Transverse colon (tissue), 4 donors: ENCODE measurements around the gene CHST11. TPM values are rescaled to one million over a fixed set of nuclear protein-coding genes. Genes with fewer than 3 reads are reported as not detected.

Experiments used
- DNase-seq: peaks from one replicate; pipeline ENCODE4 v3.0.0-alpha.2; 2019
- H3K27ac ChIP-seq, 4 donors: fragments of 200-600 bp; sonication (generic); 2 replicates each; pipeline ENCODE4 v1.5.1; 2016 to 2018; ENCODE audit warnings: inconsistent platforms in 4 of 4
- H3K27me3 ChIP-seq: fragments of 200-600 bp; sonication (generic); 2 replicates; pipeline ENCODE4 v1.5.1; 2017; ENCODE audit warnings: inconsistent platforms
- H3K36me3 ChIP-seq, 4 donors: fragments of 200-600 bp; sonication (generic); 2 replicates each; pipeline ENCODE4 v1.5.1; 2017 to 2019; ENCODE audit warnings: inconsistent platforms in 4 of 4
- H3K4me1 ChIP-seq, 4 donors: fragments of 200-600 bp; sonication (generic); 2 replicates each; pipeline ENCODE4 v1.5.1; 2017 to 2020; ENCODE audit warnings: inconsistent platforms in 4 of 4
- H3K4me3 ChIP-seq, 4 donors: fragments of 200-600 bp; sonication (generic); 1 replicate in 1 of 4; 2 replicates in 3 of 4; pipeline versions ENCODE4 v1.5.1 to v1.6.1; 2017 to 2019; ENCODE audit warnings: inconsistent platforms in 4 of 4
- H3K9me3 ChIP-seq, 2 donors: fragments of 200-600 bp; sonication (generic); 2 replicates each; pipeline ENCODE4 v1.5.1; 2017 to 2019; ENCODE audit warnings: inconsistent platforms in 2 of 2
- CTCF ChIP-seq, 5 experiments: fragments of 200-600 bp in 3 of 5; fragments of 450-650 bp in 2 of 5; sonication (generic) in 3 of 5; IDR thresholded peaks; 1 replicate in 2 of 5; 2 replicates in 3 of 5; pipeline ENCODE4 v1.5.1; 2016 to 2017; ENCODE audit warnings: antibody characterized with exemption in 5 of 5, inconsistent platforms in 3 of 5, mild to moderate bottlenecking in 2 of 5, moderate library complexity in 1 of 5
- EP300 ChIP-seq: sonication (generic); formaldehyde crosslinking; IDR thresholded peaks from one replicate; pipeline ENCODE4 v1.6.1; 2017; ENCODE audit warnings: antibody characterized with exemption, low read depth
- POLR2A ChIP-seq: fragments of 450-650 bp; IDR thresholded peaks from one replicate; pipeline ENCODE4 v1.6.1; 2016; ENCODE audit warnings: antibody characterized with exemption, mild to moderate bottlenecking, moderate library complexity
- POLR2AphosphoS5 ChIP-seq, 3 donors: sonication (generic); formaldehyde crosslinking; IDR thresholded peaks; one replicate each; pipeline ENCODE4 v1.6.1; 2016; ENCODE audit warnings: antibody characterized with exemption in 3 of 3
- WGBS, 2 donors: methylation state at CpG; one replicate each; pipeline ENCODE4 v1.1.5; 2018; ENCODE audit warnings: low coverage in 1 of 2; 5-methylcytosine and 5-hydroxymethylcytosine counted together
- in situ Hi-C, 4 donors: fragments of 200-750 bp; cut with MboI; loops; one replicate each; pipeline versions ENCODE4 v1.15.0 to v1.15.1; 2017; ENCODE audit warnings: low sequenced_read_pairs in 3 of 4, low pct_ligation_motif_present in 1 of 4, low pct_unique_long_range_greater_than_20kb in 1 of 4
- intact Hi-C: fragments of 100-400 bp; cut with DNase I; formaldehyde crosslinking; loops from one replicate; pipeline ENCODE4 v1.15.1; 2023; ENCODE audit warnings: low total_unique reads
- total RNA-seq, 4 donors: library from RNA; depleted of rRNA; stranded (reverse); fragments of >200 nt; gene quantifications; one replicate each; pipeline ENCODE4 v1.1.0, GENCODE V29; 2016

CHST11 gene
- total RNA-seq, 4 donors from 2014 or later, result 4.2 to 123 (median 31.5) TPM

DNA sequence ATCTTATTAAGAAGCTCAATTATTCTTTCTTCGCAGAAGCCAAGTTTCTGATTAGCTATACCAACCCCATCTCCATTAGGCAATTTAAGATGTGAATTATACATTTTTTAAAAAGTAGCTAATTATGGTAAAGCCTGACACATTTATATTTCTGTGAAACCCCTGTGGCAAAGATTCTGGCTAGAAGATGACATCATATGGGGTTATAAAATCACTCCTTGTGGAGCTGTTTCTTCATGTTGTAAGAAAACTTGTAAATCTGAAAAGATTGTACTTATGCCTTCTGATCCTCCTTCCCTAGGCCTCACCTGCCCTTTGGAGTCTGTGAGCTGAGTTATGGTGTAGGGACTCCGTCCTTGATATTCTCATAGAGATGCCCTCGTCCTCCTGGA is 78.1 kb downstream of the CHST11 start:
- WGBS, 2 donors, result 91 to 92% methylated on average over 3 of the region's 3 CpGs
- Histone ChIP-seq H3K4me1 (peaks cover 0 to 7% (median 0%) of the 10 kb centered on the region in 4 donors), H3K36me3 (no peaks in the 10 kb centered on the region), H3K27ac (no peak overlapping the region), H3K4me3 (no peak overlapping the region), H3K9me3 (no peaks in the 10 kb centered on the region), H3K27me3 (no peaks in the 10 kb centered on the region)
- TF ChIP-seq CTCF (IDR thresholded peaks at IDR 0.05) (no peak), POLR2A (no peak), EP300 (no peak), POLR2AphosphoS5 (IDR thresholded peaks at IDR 0.05) (no peak)
- intact Hi-C loops (no loop called here), in situ Hi-C loops (no loop called here)
- DNase-seq, result no peak

DNA sequence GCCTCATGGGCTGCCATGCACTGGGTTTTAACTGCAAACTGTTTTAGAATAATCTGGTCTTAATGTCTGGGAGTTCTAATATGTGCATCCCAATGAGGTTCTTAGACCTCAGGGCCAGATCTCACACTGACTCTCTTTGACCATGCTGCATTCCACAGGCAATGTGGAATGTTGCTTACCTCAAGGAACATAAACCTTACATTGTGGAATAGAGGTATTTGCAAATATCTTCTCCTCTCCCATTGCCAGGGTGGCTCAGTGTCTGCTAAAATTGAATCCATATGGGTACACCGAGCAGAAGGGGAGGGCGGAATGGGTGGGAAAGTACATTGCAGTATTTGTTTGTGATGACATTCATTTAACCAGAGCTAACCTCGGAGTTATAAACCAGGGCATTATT is 78.6 kb downstream of the CHST11 start:
- H3K9me3 ChIP-seq, result no peaks in the 10 kb centered on the region
- TF ChIP-seq EP300 (no peak), POLR2AphosphoS5 (IDR thresholded peaks at IDR 0.05) (no peak), POLR2A (no peak), CTCF (IDR thresholded peaks at IDR 0.05) (no peak)
- H3K27me3 ChIP-seq, result no peaks in the 10 kb centered on the region
- 87 to 93% methylated on average over 2 to 3 of the region's 3 CpGs for WGBS, 2 donors
- H3K4me1 ChIP-seq, result peaks cover 0 to 7% (median 0%) of the 10 kb centered on the region in 4 donors
- no peaks in the 10 kb centered on the region for H3K36me3 ChIP-seq
- DNase-seq, result no peak
- in situ Hi-C loops, result no loop called here
- no peak overlapping the region for H3K27ac ChIP-seq
- intact Hi-C loops, result no loop called here
- H3K4me3 ChIP-seq, result no peak overlapping the region

DNA sequence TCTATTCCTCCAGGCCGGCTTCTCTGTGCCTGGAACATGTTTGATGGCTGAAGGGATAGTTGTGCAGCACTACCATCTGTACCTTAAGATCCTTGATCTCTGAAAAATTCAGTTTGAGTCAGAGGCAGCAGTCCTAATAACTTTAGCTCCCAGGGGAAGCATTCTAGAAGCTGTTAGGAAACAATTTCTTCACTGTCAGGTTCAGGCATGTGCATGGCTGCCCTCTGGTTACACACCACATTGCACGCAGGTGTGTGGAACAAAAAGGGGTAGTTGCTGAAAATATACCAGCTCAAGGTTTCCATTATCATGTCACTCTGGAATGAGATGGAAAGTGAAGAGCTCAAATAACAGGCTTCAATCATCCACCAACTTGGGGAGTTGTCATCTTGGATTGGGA is 80.1 kb downstream of the CHST11 start:
- H3K36me3 ChIP-seq, result no peaks in the 10 kb centered on the region
- H3K4me3 ChIP-seq, result no peak overlapping the region
- H3K27me3 ChIP-seq, result no peaks in the 10 kb centered on the region
- H3K27ac ChIP-seq, result no peak overlapping the region
- in situ Hi-C loops (no loop called here), intact Hi-C loops (no loop called here)
- H3K9me3 ChIP-seq, result no peaks in the 10 kb centered on the region
- WGBS, 2 donors, result 95% methylated on average over 2 of the region's 2 CpGs; no CpG with 5 or more reads in 1 of the 2 donors
- peaks cover 0 to 7% (median 0%) of the 10 kb centered on the region in 4 donors for H3K4me1 ChIP-seq
- TF ChIP-seq POLR2A, result no peak
- no peak for TF ChIP-seq EP300
- DNase-seq, result no peak

DNA sequence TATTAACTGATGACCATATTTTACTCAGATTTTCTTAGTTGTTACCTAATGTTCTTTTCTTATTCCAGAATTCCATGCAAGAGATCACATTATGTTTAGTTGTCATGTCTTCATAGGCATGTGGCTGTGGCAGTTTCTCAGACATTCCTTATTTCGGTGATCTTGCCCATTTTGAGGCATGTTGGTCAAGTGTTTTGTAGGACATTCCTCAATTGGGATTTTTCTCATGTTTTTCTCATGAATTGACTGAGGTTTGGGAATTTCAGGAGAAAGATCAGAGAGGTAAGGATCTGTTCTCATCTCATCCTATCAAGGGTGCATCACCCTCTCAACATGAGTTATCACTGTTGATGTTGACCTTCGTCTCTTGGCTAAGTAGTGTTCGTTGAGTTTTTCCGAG is 81.3 kb downstream of the CHST11 start:
- TF ChIP-seq CTCF (IDR thresholded peaks at IDR 0.05) (no peak), POLR2A (no peak), EP300 (no peak), POLR2AphosphoS5 (IDR thresholded peaks at IDR 0.05) (no peak)
- no peak for DNase-seq
- Histone ChIP-seq H3K36me3 (no peaks in the 10 kb centered on the region), H3K9me3 (no peaks in the 10 kb centered on the region), H3K4me3 (no peak overlapping the region), H3K4me1 (peaks cover 0 to 7% (median 0%) of the 10 kb centered on the region in 4 donors), H3K27me3 (no peaks in the 10 kb centered on the region), H3K27ac (no peak overlapping the region)
- WGBS, 2 donors, result 78 to 87% methylated on average over 4 of the region's 4 CpGs
- in situ Hi-C loops (no loop called here), intact Hi-C loops (no loop called here)

GRCh38 chr12:104538891-104539462 is 82.2 kb downstream of the CHST11 start:
- WGBS, 2 donors, result 92 to 94% methylated on average over 3 to 6 of the region's 6 CpGs
- no peaks in the 10 kb centered on the region for H3K36me3 ChIP-seq
- no peak overlapping the region for H3K4me3 ChIP-seq
- no peaks in the 10 kb centered on the region for H3K9me3 ChIP-seq
- TF ChIP-seq EP300 (no peak), CTCF (IDR thresholded peaks at IDR 0.05) (no peak), POLR2AphosphoS5 (IDR thresholded peaks at IDR 0.05) (no peak), POLR2A (no peak)
- no peak overlapping the region for H3K27ac ChIP-seq
- intact Hi-C loops, result no loop called here
- no peaks in the 10 kb centered on the region for H3K27me3 ChIP-seq
- peaks cover 0 to 7% (median 0%) of the 10 kb centered on the region in 4 donors for H3K4me1 ChIP-seq
- in situ Hi-C loops, result no loop called here
- no peak for DNase-seq
